Measurements from ENCODE around the gene DLG2. TPM values are rescaled to one million over a fixed set of nuclear protein-coding genes. Genes with fewer than 3 reads are reported as not detected.

The DLG2 gene
- total RNA-seq, 1 donor from 2014 or later = 2.1 TPM

DNA sequence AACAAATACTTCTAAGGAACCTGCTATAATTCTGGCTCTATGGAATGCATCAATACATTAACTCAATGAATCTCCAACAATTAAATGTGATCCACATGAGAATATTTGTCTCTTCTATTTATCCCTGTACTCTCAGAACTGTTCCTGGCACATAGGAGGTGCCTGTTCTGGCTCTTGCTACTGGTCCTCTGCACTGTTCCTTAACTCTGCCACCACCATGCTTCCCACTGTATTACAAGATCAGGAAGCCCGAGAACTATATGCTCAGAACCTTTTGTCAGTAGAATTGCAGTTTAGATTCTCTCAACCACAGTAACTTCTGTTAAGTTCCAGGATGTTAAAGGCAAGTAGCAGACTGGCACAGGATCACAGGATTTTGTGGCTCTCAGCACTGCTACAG, 1964.7 kb downstream of the DLG2 start:
- no peak overlapping the region for H3K4me3 Mint-ChIP-seq
- intact Hi-C loops (cut with micrococcal nuclease) = no loop called here
- peaks cover 3% of the 10 kb centered on the region for H3K27me3 Mint-ChIP-seq (ENCODE audit: insufficient read depth)
- no peak for DNase-seq (ENCODE audit: low spot score)
- no peaks in the 10 kb centered on the region for H3K4me1 Mint-ChIP-seq (ENCODE audit: low read depth)
- no peaks in the 10 kb centered on the region for H3K36me3 Mint-ChIP-seq (ENCODE audit: low read depth)
- H3K9me3 Mint-ChIP-seq = no peaks in the 10 kb centered on the region
- H3K27ac Mint-ChIP-seq = no peak overlapping the region

DNA sequence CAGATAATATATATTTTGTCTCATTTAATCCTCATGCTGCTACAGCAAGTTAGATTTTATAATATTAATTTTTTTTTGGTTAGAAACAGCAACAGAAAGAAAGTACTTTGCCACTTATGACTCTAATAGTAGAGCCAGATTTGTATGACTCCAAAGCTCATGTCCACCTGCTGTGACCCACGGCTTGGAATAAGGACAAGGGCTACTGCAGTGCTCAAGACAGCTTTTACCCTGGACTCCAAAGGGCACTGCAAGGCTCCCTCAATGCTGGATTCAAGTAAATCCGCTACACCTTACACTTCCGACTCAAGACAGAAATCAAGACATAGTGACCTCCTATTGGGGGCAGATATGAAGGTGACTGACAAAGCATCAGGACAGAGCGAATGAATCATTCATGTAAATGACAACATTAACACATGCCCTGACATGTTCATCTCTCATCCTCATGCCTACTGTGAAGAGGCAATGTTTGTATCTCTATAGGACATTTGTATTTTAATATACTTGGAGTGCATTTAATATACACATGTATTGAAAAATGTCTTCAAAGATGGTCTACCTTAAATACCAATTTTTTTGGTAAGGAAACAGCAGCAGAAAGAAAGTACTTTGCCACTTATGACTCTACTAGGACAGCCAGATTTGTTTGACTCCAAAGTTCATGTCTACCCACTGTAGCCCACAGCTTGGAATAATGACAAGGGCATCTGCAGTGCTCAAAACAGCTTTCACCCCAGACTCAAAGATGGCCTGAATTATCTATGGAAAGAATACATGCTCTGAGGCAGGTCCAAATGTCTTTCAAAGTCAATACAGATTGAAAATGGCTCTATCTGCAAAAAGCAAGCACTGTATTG, 1965.4 kb downstream of the DLG2 start:
- H3K27me3 Mint-ChIP-seq (ENCODE audit: insufficient read depth) = peaks cover 2% of the 10 kb centered on the region
- no peak for DNase-seq (ENCODE audit: low spot score)
- no peaks in the 10 kb centered on the region for H3K36me3 Mint-ChIP-seq (ENCODE audit: low read depth)
- no peaks in the 10 kb centered on the region for H3K9me3 Mint-ChIP-seq
- intact Hi-C loops (cut with micrococcal nuclease) = no loop called here
- H3K4me3 Mint-ChIP-seq = no peak overlapping the region
- no peaks in the 10 kb centered on the region for H3K4me1 Mint-ChIP-seq (ENCODE audit: low read depth)
- H3K27ac Mint-ChIP-seq = no peak overlapping the region

DNA sequence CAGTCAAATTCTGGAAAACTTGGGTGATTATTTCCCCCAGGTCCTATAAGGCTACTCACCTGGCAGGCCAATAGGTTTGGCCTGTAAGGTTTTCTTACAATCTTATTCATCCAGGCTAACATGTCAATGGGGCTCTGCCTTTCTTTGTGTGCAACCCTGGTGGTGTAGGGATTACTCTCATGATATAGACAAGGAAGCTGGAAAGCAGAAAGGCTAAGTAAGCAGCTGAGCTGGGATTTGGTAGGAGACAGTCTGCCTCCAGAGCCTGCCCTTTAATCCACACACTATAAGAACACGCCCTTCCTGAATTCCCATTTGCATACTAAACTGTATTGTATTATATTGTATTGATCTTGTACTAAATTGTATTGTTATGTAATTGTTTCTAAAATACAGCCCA, 1967.7 kb downstream of the DLG2 start:
- H3K9me3 Mint-ChIP-seq = no peaks in the 10 kb centered on the region
- DNase-seq (ENCODE audit: low spot score) = no peak
- H3K4me3 Mint-ChIP-seq = no peak overlapping the region
- H3K4me1 Mint-ChIP-seq (ENCODE audit: low read depth) = no peaks in the 10 kb centered on the region
- H3K36me3 Mint-ChIP-seq (ENCODE audit: low read depth) = no peaks in the 10 kb centered on the region
- peaks cover 2% of the 10 kb centered on the region for H3K27me3 Mint-ChIP-seq (ENCODE audit: insufficient read depth)
- intact Hi-C loops (cut with micrococcal nuclease) = no loop called here
- no peak overlapping the region for H3K27ac Mint-ChIP-seq

DNA sequence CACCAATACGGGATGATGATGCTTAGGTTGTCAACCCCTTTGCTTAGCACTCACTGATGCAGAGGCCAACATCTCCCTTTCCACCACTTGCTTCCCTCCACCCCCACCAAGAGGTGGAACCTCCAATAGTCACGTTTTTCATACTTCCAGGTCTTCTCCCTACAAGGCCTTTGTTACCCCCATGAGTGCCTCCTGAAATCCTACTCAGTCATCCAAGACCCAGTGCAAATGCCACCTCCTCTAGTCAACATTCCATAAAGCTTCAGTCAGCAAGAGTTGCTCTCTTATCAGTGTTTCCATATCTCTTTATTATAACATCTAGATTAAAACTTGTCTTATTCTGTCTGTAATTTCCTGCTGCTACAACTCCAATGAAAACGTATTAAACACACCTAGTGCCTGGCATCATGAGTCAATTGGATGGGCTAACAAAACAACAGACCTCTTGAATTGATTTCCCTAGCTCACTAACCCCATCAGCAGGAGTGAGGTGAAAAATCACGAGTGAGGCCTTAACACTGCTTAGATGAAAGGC, 1970.3 kb downstream of the DLG2 start:
- Mint-ChIP-seq H3K4me3 (no peak overlapping the region), H3K36me3 (ENCODE audit: low read depth) (no peaks in the 10 kb centered on the region), H3K4me1 (ENCODE audit: low read depth) (no peaks in the 10 kb centered on the region), H3K27ac (no peak overlapping the region), H3K9me3 (no peaks in the 10 kb centered on the region), H3K27me3 (ENCODE audit: insufficient read depth) (no peaks in the 10 kb centered on the region)
- intact Hi-C loops (cut with micrococcal nuclease) = no loop called here
- DNase-seq (ENCODE audit: low spot score) = no peak

DNA sequence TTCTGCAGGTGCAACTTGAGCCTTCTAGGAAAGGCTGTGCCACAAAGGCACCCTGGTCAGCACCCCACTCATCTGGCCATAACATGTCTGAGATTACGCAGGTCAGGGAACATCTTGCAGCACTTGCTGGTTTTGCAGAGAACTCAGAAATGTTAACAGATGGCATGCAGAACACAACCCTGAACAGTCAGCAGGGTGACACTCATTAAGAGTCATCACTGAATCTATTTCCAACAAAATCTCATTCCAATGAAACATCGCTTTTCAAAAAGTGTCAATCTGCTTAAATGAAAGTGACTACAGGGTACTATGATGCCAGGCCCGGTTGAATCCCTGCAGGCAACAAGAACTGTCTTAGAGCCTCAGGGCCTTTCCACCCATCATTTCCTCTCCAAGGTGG, 1971.2 kb downstream of the DLG2 start:
- Mint-ChIP-seq H3K27ac (no peak overlapping the region), H3K4me1 (ENCODE audit: low read depth) (no peaks in the 10 kb centered on the region), H3K36me3 (ENCODE audit: low read depth) (no peaks in the 10 kb centered on the region), H3K27me3 (ENCODE audit: insufficient read depth) (no peaks in the 10 kb centered on the region), H3K9me3 (no peaks in the 10 kb centered on the region), H3K4me3 (no peak overlapping the region)
- no peak for DNase-seq (ENCODE audit: low spot score)
- intact Hi-C loops (cut with micrococcal nuclease) = no loop called here

DNA sequence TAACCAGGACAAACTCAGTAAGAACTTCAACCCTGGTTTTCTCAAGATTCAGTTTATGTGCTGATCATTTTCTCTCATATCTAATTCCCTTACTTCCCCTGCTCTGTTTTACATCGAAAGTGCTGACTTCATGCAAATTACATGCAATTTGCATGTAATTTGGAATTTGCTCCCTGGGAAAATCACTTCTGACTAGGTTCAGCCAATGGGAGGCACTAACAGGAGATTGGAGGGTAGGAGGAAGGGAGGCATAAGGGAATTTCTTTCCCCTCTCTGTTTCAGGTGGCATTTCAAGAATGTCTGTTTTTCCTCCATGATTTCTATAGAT, 1977.7 kb downstream of the DLG2 start:
- DNase-seq (ENCODE audit: low spot score) = no peak
- no peaks in the 10 kb centered on the region for H3K9me3 Mint-ChIP-seq
- no peak overlapping the region for H3K4me3 Mint-ChIP-seq
- no peak overlapping the region for H3K27ac Mint-ChIP-seq
- H3K4me1 Mint-ChIP-seq (ENCODE audit: low read depth) = no peaks in the 10 kb centered on the region
- H3K36me3 Mint-ChIP-seq (ENCODE audit: low read depth) = no peaks in the 10 kb centered on the region
- no peaks in the 10 kb centered on the region for H3K27me3 Mint-ChIP-seq (ENCODE audit: insufficient read depth)
- intact Hi-C loops (cut with micrococcal nuclease) = no loop called here

DNA sequence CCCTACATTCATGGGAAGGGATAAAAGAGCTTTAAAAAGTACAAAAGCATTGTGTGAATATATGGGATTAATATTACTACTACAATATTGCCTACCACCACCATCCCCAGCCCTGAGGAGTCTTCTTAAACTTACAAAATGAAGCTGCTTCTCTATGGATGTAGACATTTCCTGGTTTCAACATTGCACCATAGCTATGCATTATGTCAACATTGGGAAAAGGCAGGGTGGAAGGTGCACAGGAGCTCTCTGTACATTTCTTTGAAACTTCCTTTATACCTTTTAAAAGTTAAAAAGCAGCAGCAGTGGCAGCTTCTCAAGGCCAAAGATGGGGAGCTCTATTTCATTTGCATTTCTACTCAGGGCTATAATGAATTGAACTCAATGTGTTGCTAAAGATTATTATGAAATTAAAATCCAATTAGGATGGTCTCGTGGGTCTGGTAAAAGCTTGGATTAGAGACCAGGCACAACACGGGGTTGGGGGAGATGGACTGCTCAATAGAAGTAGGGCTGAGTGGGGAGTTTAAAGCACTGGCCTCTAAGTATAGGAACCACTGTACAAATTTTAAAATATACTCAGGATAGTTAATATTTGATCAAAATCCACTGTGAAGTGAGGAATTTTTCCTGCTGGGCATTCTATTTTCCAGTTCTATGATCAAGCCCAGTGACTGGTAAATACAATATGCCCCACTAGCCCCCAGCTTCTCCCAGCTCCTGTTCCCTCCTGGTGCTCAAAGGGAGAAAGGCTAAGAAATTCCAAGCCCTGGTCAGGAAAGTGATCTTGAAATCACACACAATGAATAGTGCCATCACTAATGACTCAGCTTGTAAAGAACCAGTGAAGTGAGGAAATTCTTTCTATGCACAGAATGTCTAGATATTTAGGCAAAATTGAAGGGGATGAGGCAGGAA, 1978.3 kb downstream of the DLG2 start:
- Mint-ChIP-seq H3K36me3 (ENCODE audit: low read depth) (no peaks in the 10 kb centered on the region), H3K4me1 (ENCODE audit: low read depth) (no peaks in the 10 kb centered on the region), H3K27me3 (ENCODE audit: insufficient read depth) (no peaks in the 10 kb centered on the region), H3K27ac (no peak overlapping the region), H3K9me3 (no peaks in the 10 kb centered on the region), H3K4me3 (no peak overlapping the region)
- intact Hi-C loops (cut with micrococcal nuclease) = no loop called here
- no peak for DNase-seq (ENCODE audit: low spot score)

DNA sequence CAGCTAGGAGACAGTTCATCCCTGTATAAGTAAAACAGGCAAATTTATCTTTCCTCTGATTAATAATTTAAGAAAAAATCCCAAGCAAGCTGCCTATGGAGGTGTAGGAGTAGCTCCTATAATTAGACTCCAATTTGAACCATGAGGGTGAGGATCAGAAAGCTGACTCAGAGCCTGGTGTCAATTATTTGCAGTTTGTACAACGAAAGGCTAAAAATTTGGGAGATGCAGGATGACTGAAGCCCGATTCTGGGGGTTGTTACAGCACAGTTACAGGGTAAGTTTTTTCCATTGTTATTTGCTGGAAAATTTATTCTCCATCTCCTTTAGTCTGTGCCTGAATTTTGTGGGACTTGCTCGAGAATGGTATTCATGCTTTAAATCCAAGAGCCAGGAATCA, 1981.6 kb downstream of the DLG2 start:
- Mint-ChIP-seq H3K27me3 (ENCODE audit: insufficient read depth) (no peaks in the 10 kb centered on the region), H3K4me3 (no peak overlapping the region), H3K9me3 (no peaks in the 10 kb centered on the region), H3K27ac (no peak overlapping the region), H3K36me3 (ENCODE audit: low read depth) (no peaks in the 10 kb centered on the region), H3K4me1 (ENCODE audit: low read depth) (no peaks in the 10 kb centered on the region)
- no peak for DNase-seq (ENCODE audit: low spot score)
- intact Hi-C loops (cut with micrococcal nuclease) = no loop called here

DNA sequence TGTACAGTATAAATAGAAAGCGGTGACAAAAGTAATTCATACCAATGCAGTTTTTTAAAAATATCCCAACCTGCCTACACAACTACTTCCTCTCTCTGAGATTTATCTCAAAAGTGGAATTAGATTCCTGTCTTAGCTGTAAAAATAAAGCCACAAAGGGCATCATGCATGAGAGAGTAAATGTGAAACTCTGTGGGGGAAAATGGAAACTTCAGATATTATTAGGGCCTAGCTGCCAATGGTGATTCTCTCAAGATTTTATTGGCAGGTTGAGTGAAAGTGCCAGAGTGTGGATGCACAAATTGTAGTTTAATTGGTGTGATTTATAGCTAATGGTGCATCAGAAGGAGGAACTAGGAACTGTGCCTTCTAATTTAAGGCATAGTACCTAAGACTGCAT, 1984.0 kb downstream of the DLG2 start:
- Mint-ChIP-seq H3K27me3 (ENCODE audit: insufficient read depth) (no peaks in the 10 kb centered on the region), H3K27ac (no peak overlapping the region), H3K4me3 (no peak overlapping the region), H3K4me1 (ENCODE audit: low read depth) (no peaks in the 10 kb centered on the region), H3K36me3 (ENCODE audit: low read depth) (no peaks in the 10 kb centered on the region), H3K9me3 (no peaks in the 10 kb centered on the region)
- intact Hi-C loops (cut with micrococcal nuclease) = no loop called here
- no peak for DNase-seq (ENCODE audit: low spot score)

DNA sequence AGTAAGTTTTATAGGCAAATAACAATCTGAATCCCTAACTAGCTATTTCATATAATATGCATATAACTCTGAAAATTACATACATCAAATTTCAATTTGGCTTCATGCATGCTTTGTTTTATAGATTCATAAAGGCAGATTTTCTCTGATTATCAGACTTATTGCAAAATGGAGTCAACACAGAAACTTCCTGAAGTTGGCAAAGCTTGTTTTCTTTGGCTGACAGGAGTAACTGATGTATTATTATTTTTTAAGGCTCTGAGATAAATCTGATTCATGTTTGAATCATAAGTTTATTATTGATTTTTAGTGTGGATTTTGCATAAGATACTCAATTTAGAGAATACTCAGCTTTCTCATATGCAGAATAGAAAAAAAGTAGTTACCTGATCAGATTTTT, 1984.6 kb downstream of the DLG2 start:
- Mint-ChIP-seq H3K4me3 (no peak overlapping the region), H3K4me1 (ENCODE audit: low read depth) (no peaks in the 10 kb centered on the region), H3K9me3 (no peaks in the 10 kb centered on the region), H3K36me3 (ENCODE audit: low read depth) (no peaks in the 10 kb centered on the region), H3K27me3 (ENCODE audit: insufficient read depth) (no peaks in the 10 kb centered on the region), H3K27ac (no peak overlapping the region)
- intact Hi-C loops (cut with micrococcal nuclease) = no loop called here
- DNase-seq (ENCODE audit: low spot score) = no peak

DNA sequence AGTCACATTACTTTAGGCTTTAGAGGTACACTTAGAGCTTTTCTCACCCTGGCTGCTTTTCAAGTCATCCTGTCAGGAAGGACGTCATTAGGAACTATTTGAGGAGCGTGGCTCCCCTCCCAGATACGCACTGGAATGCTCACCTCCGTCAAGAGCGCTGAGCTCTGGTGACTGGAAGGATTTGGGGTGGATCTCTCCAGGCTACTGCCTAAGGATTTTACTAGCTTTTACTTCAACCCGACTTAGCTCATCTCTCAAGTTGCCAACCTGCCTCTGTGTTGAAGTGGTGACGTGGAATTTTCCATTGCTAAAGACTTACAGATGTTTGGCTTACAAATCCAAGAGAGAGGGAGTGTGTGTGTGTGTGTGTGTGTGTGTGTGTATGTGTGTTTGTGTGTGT, 1985.6 kb downstream of the DLG2 start:
- intact Hi-C loops (cut with micrococcal nuclease) = no loop called here
- Mint-ChIP-seq H3K36me3 (ENCODE audit: low read depth) (no peaks in the 10 kb centered on the region), H3K27ac (no peak overlapping the region), H3K4me3 (no peak overlapping the region), H3K27me3 (ENCODE audit: insufficient read depth) (no peaks in the 10 kb centered on the region), H3K4me1 (ENCODE audit: low read depth) (no peaks in the 10 kb centered on the region), H3K9me3 (no peaks in the 10 kb centered on the region)
- no peak for DNase-seq (ENCODE audit: low spot score)

DNA sequence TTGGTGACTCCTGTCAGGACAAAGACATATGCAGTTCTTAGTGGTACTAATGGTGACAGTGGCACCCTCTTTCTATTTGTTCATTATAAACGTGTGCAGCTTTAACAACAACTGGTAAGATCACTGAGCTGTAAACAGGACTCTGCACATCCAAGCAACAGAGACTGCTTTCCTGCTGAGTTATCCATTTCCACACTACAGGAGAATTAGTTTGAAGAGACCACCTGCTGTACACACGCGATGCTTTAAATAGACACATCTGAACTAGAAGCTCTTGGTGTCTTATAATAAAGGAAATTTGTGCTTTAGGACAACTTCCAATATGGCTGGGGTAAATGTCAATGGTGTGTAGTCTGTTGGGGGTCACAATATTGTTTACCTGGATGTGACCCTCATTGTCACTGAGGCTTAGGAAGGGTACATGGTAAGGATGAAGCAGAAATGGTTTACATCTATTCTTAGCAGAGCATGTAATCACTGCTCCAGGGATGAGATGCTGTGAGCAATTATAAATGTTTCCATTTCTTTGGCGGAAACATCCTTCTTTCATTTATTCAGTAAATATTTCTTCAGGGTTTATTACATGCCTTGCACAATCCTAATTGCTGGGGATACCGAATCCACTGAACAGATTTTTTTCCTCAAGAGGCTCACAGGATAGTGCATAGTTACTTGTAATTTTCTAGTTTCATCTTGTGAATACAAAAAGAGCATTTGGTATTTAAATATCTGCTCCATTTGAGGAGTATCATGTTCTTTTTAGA, 1987.0 kb downstream of the DLG2 start:
- no peak overlapping the region for H3K27ac Mint-ChIP-seq
- H3K36me3 Mint-ChIP-seq (ENCODE audit: low read depth) = no peaks in the 10 kb centered on the region
- no peak for DNase-seq (ENCODE audit: low spot score)
- intact Hi-C loops (cut with micrococcal nuclease) = no loop called here
- no peaks in the 10 kb centered on the region for H3K4me1 Mint-ChIP-seq (ENCODE audit: low read depth)
- H3K27me3 Mint-ChIP-seq (ENCODE audit: insufficient read depth) = no peaks in the 10 kb centered on the region
- no peak overlapping the region for H3K4me3 Mint-ChIP-seq
- no peaks in the 10 kb centered on the region for H3K9me3 Mint-ChIP-seq

DNA sequence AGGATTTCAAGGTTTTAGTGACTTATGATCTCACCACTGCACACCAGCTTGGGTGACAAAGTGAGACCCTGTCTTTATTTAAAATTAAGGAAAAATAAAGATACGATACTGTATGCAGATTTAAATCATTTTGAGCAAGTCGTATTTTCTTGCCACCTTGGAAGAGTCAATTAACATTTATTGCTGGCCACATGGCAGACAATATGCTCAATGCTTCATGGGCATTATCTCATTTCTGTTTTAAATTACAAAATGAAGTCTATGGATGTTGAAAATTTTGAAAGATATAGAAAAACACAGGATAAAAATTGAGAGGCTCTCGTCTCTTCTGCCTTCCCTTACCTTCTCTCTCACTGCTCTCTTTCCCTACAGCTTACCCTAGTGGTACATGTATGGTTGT, 1992.0 kb downstream of the DLG2 start:
- intact Hi-C loops (cut with micrococcal nuclease) = no loop called here
- Mint-ChIP-seq H3K4me1 (ENCODE audit: low read depth) (no peaks in the 10 kb centered on the region), H3K9me3 (no peaks in the 10 kb centered on the region), H3K4me3 (no peak overlapping the region), H3K36me3 (ENCODE audit: low read depth) (no peaks in the 10 kb centered on the region), H3K27ac (no peak overlapping the region), H3K27me3 (ENCODE audit: insufficient read depth) (peaks cover 2% of the 10 kb centered on the region)
- DNase-seq (ENCODE audit: low spot score) = no peak
